Vagina (tissue), 2 donors: Measurements from ENCODE around the gene SAE1.

Experiments used
- CTCF ChIP-seq, 3 experiments: fragments of 450-650 bp in 2 of 3; fragments of 200-600 bp in 1 of 3; sonication (generic) in 1 of 3; IDR thresholded peaks; one replicate each; pipeline ENCODE4 v1.5.1; 2017 to 2019; ENCODE audit warnings: antibody characterized with exemption in 3 of 3, mild to moderate bottlenecking in 2 of 3, moderate library complexity in 2 of 3
- POLR2A ChIP-seq, 2 donors: fragments of 450-650 bp; IDR thresholded peaks; one replicate each; pipeline ENCODE4 v1.6.1; 2017; ENCODE audit warnings: antibody characterized with exemption in 2 of 2, mild to moderate bottlenecking in 2 of 2, moderate library complexity in 2 of 2
- POLR2AphosphoS5 ChIP-seq, 2 donors: sonication (generic); formaldehyde crosslinking; IDR thresholded peaks; one replicate each; pipeline ENCODE4 v1.9.0; 2017; ENCODE audit warnings: antibody characterized with exemption in 2 of 2, mild to moderate bottlenecking in 2 of 2, low read depth in 1 of 2; ENCODE audit not compliant: insufficient read depth in 1 of 2

- no peak for TF ChIP-seq CTCF (IDR thresholded peaks at IDR 0.05)
- TF ChIP-seq POLR2AphosphoS5 (IDR thresholded peaks at IDR 0.05; ENCODE audit: insufficient read depth in 1 of 2, low read depth in 1 of 2), result no peak
- TF ChIP-seq POLR2A (IDR thresholded peaks at IDR 0.05), result no peak
Measured at GRCh38 chr19:47095476-47096099, 35.0 kb upstream of the SAE1 start.
